Endothelial cell of umbilical vein (primary cell): ENCODE measurements around the gene MUC22. TPM values are rescaled to one million over a fixed set of nuclear protein-coding genes. Genes with fewer than 3 reads are reported as not detected.

Source experiments
- BruUV-seq: library from RNA; stranded (reverse); fragments of 400-500 nt; replicated peaks from 2 replicates; lab custom pipeline; 2021; lab: Mats Ljungman, UMichigan
- CTCF ChIA-PET: fragments of 300-600, 350-600 bp; sonication (Branson Sonifier 250); formaldehyde crosslinking; loops from one replicate; lab custom pipeline; 2021; ENCODE audit warnings: antibody characterized with exemption, inconsistent platforms; lab: Charles Lee
- POLR2A ChIA-PET: fragments of 300-600, 350-600 bp; sonication (Branson Sonifier 250); formaldehyde crosslinking; loops from one replicate; lab custom pipeline; 2021; ENCODE audit warnings: antibody characterized with exemption, inconsistent platforms; lab: Charles Lee
- DNase-seq: peaks from one replicate; pipeline ENCODE4 v3.0.0-alpha.2; 2011; ENCODE audit warnings: low read depth, low spot score
- FAIRE-seq: peaks from 2 replicates; lab custom pipeline; 2011; peaks lifted over from hg19 to GRCh38; lab: Jason Lieb, UNC
- H2AFZ ChIP-seq: 2 replicates; pipeline ENCODE4 v1.6.0; 2012; ENCODE audit warnings: low read depth, low read length, control low read depth, inconsistent platforms
- H3K27ac ChIP-seq: 2 replicates; pipeline ENCODE4 v1.5.1; 2011; ENCODE audit warnings: low read depth, mild to moderate bottlenecking, control low read depth, low read length, moderate library complexity; ENCODE audit not compliant: insufficient read depth
- H3K27me3 ChIP-seq, 2 experiments: 2 replicates each; pipeline versions ENCODE4 v1.6.0 to v1.6.1; 2011; ENCODE audit warnings: low read length in 2 of 2, mixed read lengths in 1 of 2; ENCODE audit not compliant: control insufficient read depth in 2 of 2, insufficient read depth in 2 of 2
- H3K36me3 ChIP-seq, 2 experiments: 2 replicates in 1 of 2; 3 replicates in 1 of 2; pipeline ENCODE4 v1.5.1; 2011; ENCODE audit warnings: low read length in 2 of 2, mild to moderate bottlenecking in 1 of 2, moderate library complexity in 1 of 2; ENCODE audit not compliant: control insufficient read depth in 2 of 2, insufficient read depth in 2 of 2; ENCODE audit errors: extremely low read depth in 1 of 2
- H3K4me1 ChIP-seq: 3 replicates; pipeline ENCODE4 v1.5.1; 2011; ENCODE audit warnings: mild to moderate bottlenecking, low read length; ENCODE audit not compliant: control insufficient read depth, insufficient read depth; ENCODE audit errors: extremely low read depth
- H3K4me2 ChIP-seq: 2 replicates; pipeline ENCODE4 v1.6.1; 2011; ENCODE audit warnings: low read length, control low read depth, mixed read lengths; ENCODE audit not compliant: insufficient read depth
- H3K4me3 ChIP-seq, 3 experiments: fragments of 200-600 bp in 1 of 3; sonication (generic), shearing (Covaris generic) in 1 of 3; replicated peaks in 1 of 3; 2 replicates each; pipeline ENCODE4 v1.5.1; 2011 to 2016; ENCODE audit warnings: control low read depth in 3 of 3, low read length in 3 of 3, mild to moderate bottlenecking in 2 of 3, inconsistent platforms in 1 of 3, low read depth in 1 of 3, moderate library complexity in 1 of 3; ENCODE audit not compliant: insufficient read depth in 1 of 3
- H3K79me2 ChIP-seq: 2 replicates; pipeline ENCODE4 v1.6.0; 2012; ENCODE audit warnings: low read length, inconsistent platforms; ENCODE audit not compliant: control insufficient read depth, insufficient read depth
- H3K9ac ChIP-seq: replicated peaks from 2 replicates; pipeline ENCODE3; 2011; ENCODE audit warnings: low read length, control low read depth; ENCODE audit not compliant: insufficient read depth; ENCODE audit errors: extremely low read depth
- H3K9me1 ChIP-seq: replicated peaks from 3 replicates; pipeline ENCODE4 v1.6.0; 2011; ENCODE audit warnings: mild to moderate bottlenecking, low read length; ENCODE audit not compliant: control insufficient read depth, insufficient read depth; ENCODE audit errors: extremely low read depth
- H3K9me3 ChIP-seq: replicated peaks from 2 replicates; pipeline ENCODE4 v1.5.1; 2012; ENCODE audit warnings: low read length, inconsistent platforms; ENCODE audit not compliant: control insufficient read depth, insufficient read depth
- H4K20me1 ChIP-seq: replicated peaks from 2 replicates; pipeline ENCODE3; 2011; ENCODE audit warnings: mild to moderate bottlenecking, low read length; ENCODE audit not compliant: control insufficient read depth, insufficient read depth; ENCODE audit errors: extremely low read depth
- EZH2 ChIP-seq: IDR thresholded peaks from 2 replicates; pipeline ENCODE4 v1.6.1; 2012; ENCODE audit warnings: borderline replicate concordance, low read depth, mild to moderate bottlenecking, moderate library complexity, low read length, inconsistent platforms; ENCODE audit not compliant: severe bottlenecking
- GATA2 ChIP-seq: IDR thresholded peaks from 2 replicates; pipeline ENCODE4 v1.7.0; 2011; ENCODE audit warnings: low read depth, mild to moderate bottlenecking, moderate library complexity, mixed read lengths, low read length; ENCODE audit not compliant: insufficient read length, insufficient read depth
- MAX ChIP-seq: IDR thresholded peaks from 2 replicates; pipeline ENCODE4 v1.6.1; 2011; ENCODE audit not compliant: insufficient read depth, insufficient read length
- MYC ChIP-seq: IDR thresholded peaks from one replicate; pipeline ENCODE4 v1.6.1; 2011; ENCODE audit warnings: mild to moderate bottlenecking, low read depth, low read length
- POLR2A ChIP-seq: IDR thresholded peaks from 2 replicates; pipeline ENCODE4 v1.6.1; 2012; ENCODE audit warnings: low read depth, mild to moderate bottlenecking, control low read depth, low read length
- POLR2AphosphoS5 ChIP-seq: IDR thresholded peaks from 2 replicates; pipeline ENCODE4 v1.6.1; 2012; ENCODE audit warnings: low read depth, mild to moderate bottlenecking, control low read depth, low read length, moderate library complexity; ENCODE audit not compliant: insufficient read depth
- dilution Hi-C: fragments of 300-500 bp; cut with MboI; formaldehyde crosslinking; loops from one replicate; pipeline ENCODE4 v1.15.0; 2019; ENCODE audit warnings: low sequenced_read_pairs; ENCODE audit not compliant: extremely low pct_ligation_motif_present
- intact Hi-C: fragments of 100-400 bp; cut with micrococcal nuclease; formaldehyde crosslinking; loops from one replicate; pipeline ENCODE4 v1.10.0; 2022
- polyA plus RNA-seq, 4 experiments: library from polyadenylated mRNA; depleted of rRNA in 3 of 4; stranded (reverse) in 3 of 4; unstranded in 1 of 4; fragments of >200 nt; gene quantifications; 2 replicates each; pipeline versions ENCODE4 v1.2.1 to v1.2.3, GENCODE V29; 2011 to 2012; ENCODE audit warnings: missing spikeins in 1 of 4
- total RNA-seq: library from RNA; stranded (reverse); gene quantifications from 2 replicates; pipeline ENCODE4 v1.2.3, GENCODE V29; 2021

Gene MUC22
- total and polyA plus RNA-seq, 2 donors (not counting 3 experiments of a cell fraction or from before 2014, with no cell fraction given) = not detected

GRCh38 chr6:30987304-30987703 is 23.0 kb upstream of the MUC22 start:
- intact Hi-C loops (no loop called here), dilution Hi-C loops (no loop called here)
- Histone ChIP-seq H3K4me3 (no peak overlapping the region), H3K4me2 (no peak overlapping the region), H3K27me3 (peaks cover 2 to 11% of the 10 kb centered on the region in 2 experiments), H4K20me1 (no peaks in the 10 kb centered on the region), H2AFZ (no peak overlapping the region), H3K9me1 (no peaks in the 10 kb centered on the region), H3K36me3 (no peaks in the 10 kb centered on the region), H3K4me1 (no peaks in the 10 kb centered on the region), H3K27ac (no peak overlapping the region), H3K79me2 (no peaks in the 10 kb centered on the region), H3K9ac (no peak overlapping the region), H3K9me3 (no peaks in the 10 kb centered on the region)
- TF ChIP-seq POLR2AphosphoS5 (no peak), POLR2A (no peak), EZH2 (no peak), MYC (no peak), GATA2 (no peak)
- ChIA-PET POLR2A (no interaction called here), CTCF (no interaction called here)
- DNase-seq = no peak
- FAIRE-seq = no peak
- no TSS peak for BruUV-seq

GRCh38 chr6:30988209-30988825 is 22.0 kb upstream of the MUC22 start:
- Histone ChIP-seq H3K4me2 (no peak overlapping the region), H3K9me3 (no peaks in the 10 kb centered on the region), H3K9ac (no peak overlapping the region), H3K27me3 (peaks cover 0 to 6% of the 10 kb centered on the region in 2 experiments), H4K20me1 (no peaks in the 10 kb centered on the region), H3K4me3 (no peak overlapping the region), H3K36me3 (no peaks in the 10 kb centered on the region), H2AFZ (no peak overlapping the region), H3K27ac (no peak overlapping the region), H3K4me1 (no peaks in the 10 kb centered on the region), H3K9me1 (no peaks in the 10 kb centered on the region), H3K79me2 (no peaks in the 10 kb centered on the region)
- CTCF ChIA-PET = interaction anchor here (0.7 to 1.5 kb wide), 2 partner anchors 12 to 487 kb away, joined by 3 read pairs; no protein-coding TSS in a partner anchor
- DNase-seq = no peak
- TF ChIP-seq POLR2A = no peak
- TF ChIP-seq POLR2AphosphoS5 = no peak
- TF ChIP-seq MAX = no peak
- intact Hi-C loops = no loop called here
- POLR2A ChIA-PET = no interaction called here
- no peak for FAIRE-seq
- BruUV-seq = no TSS peak
- dilution Hi-C loops = no loop called here
